ENCODE results near the gene MXRA7. TPM values are rescaled to one million over a fixed set of nuclear protein-coding genes. Genes with fewer than 3 reads are reported as not detected.
A peak's percentile ranks its signal among the peaks of the same experiment; 100 is the strongest.

Gene MXRA7
- total and polyA plus RNA-seq, 4 donors, result 4.8 to 22.1 (median 11.3) TPM

- no peaks in the 10 kb centered on the region for H3K27me3 ChIP-seq (ENCODE audit: control insufficient read depth in 4 of 4, insufficient read depth in 4 of 4, low read length in 3 of 4)
- H3K9ac ChIP-seq (ENCODE audit: low read depth in 1 of 2, low read length in 2 of 2), result peak overlapping the region in 1 of 2 donors; percentile 99
- H3K36me3 ChIP-seq (ENCODE audit: control insufficient read depth in 4 of 4, insufficient read depth in 3 of 4, low read depth in 1 of 4, low read length in 3 of 4), result peaks cover 7 to 38% (median 27%) of the 10 kb centered on the region in 4 donors
- peak overlapping the region; percentile 49 to 93 for H3K27ac ChIP-seq (ENCODE audit: low read depth in 1 of 2, low read length in 2 of 2)
- WGBS, result 15% methylated on average over 5 of the region's 5 CpGs
- H3K9me3 ChIP-seq (ENCODE audit: control insufficient read depth in 4 of 4, low read length in 3 of 4), result no peaks in the 10 kb centered on the region
- peaks cover 4 to 50% (median 44%) of the 10 kb centered on the region in 4 donors for H3K4me1 ChIP-seq (ENCODE audit: control insufficient read depth in 4 of 4, insufficient read depth in 4 of 4, low read length in 3 of 4)
- peak overlapping the region in 2 of 3 donors; percentile 96 to 99 for H3K4me3 ChIP-seq (ENCODE audit: low read depth in 1 of 3, low read length in 3 of 3)
- no peak for TF ChIP-seq TAF1 (conservative IDR thresholded peaks at IDR 0.05)
- no peak for TF ChIP-seq JUND (IDR thresholded peaks at IDR 0.05)
- TF ChIP-seq CTCF (IDR thresholded peaks at IDR 0.05; ENCODE audit: low read depth, low read length, missing input control), result no peak
- TF ChIP-seq SP1 (IDR thresholded peaks at IDR 0.05), result no peak
- TF ChIP-seq RXRA (IDR thresholded peaks at IDR 0.05), result no peak
- TF ChIP-seq ZBTB33 (IDR thresholded peaks at IDR 0.05), result no peak
- no peak for TF ChIP-seq REST (IDR thresholded peaks at IDR 0.05)
- TF ChIP-seq YY1 (IDR thresholded peaks at IDR 0.05), result no peak
- no peak for TF ChIP-seq EGR1 (IDR thresholded peaks at IDR 0.05; ENCODE audit: low read depth in 2 of 2)
- no peak for DNase-seq (ENCODE audit: low spot score)
Measured at GRCh38 chr17:76735006-76735405, 24.2 kb upstream of the MXRA7 start.

GRCh38 chr17:76734080-76734840 lies 23.5 kb upstream of the MXRA7 start:
- DNase-seq (ENCODE audit: low spot score), result no peak
- Histone ChIP-seq H3K27me3 (ENCODE audit: control insufficient read depth in 4 of 4, insufficient read depth in 4 of 4, low read length in 3 of 4) (no peaks in the 10 kb centered on the region), H3K4me1 (ENCODE audit: control insufficient read depth in 4 of 4, insufficient read depth in 4 of 4, low read length in 3 of 4) (peaks cover 4 to 49% (median 47%) of the 10 kb centered on the region in 4 donors), H3K9me3 (ENCODE audit: control insufficient read depth in 4 of 4, low read length in 3 of 4) (no peaks in the 10 kb centered on the region), H3K4me3 (ENCODE audit: low read depth in 1 of 3, low read length in 3 of 3) (peak overlapping the region in 1 of 3 donors; percentile 96), H3K27ac (ENCODE audit: low read depth in 1 of 2, low read length in 2 of 2) (peak overlapping the region; percentile 38 to 49), H3K36me3 (ENCODE audit: control insufficient read depth in 4 of 4, insufficient read depth in 3 of 4, low read depth in 1 of 4, low read length in 3 of 4) (peaks cover 9 to 38% (median 28%) of the 10 kb centered on the region in 4 donors), H3K9ac (ENCODE audit: low read depth in 1 of 2, low read length in 2 of 2) (peak overlapping the region; percentile 5 to 58)
- peak; percentile 4 for TF ChIP-seq YY1 (IDR thresholded peaks at IDR 0.05)
- TF ChIP-seq RXRA (IDR thresholded peaks at IDR 0.05), result no peak
- WGBS, result 48% methylated on average over 8 of the region's 8 CpGs

All from liver (tissue), 9 donors.